KOPT-K1 (cell line): ENCODE results near the gene ABCG2.

ENCODE experiments used
- H3K27ac ChIP-seq: fragments of 200-600 bp; sonication (generic); 2 replicates; pipeline ENCODE4 v1.5.1; 2016; ENCODE audit warnings: antibody characterized with exemption, mild to moderate bottlenecking, low read depth, low read length; ENCODE audit not compliant: poor library complexity, severe bottlenecking
- H3K36me3 ChIP-seq: fragments of 200-600 bp; sonication (generic); 2 replicates; pipeline ENCODE4 v1.5.1; 2017; ENCODE audit warnings: antibody characterized with exemption, mild to moderate bottlenecking, low read length, moderate library complexity; ENCODE audit not compliant: insufficient read depth
- H3K9me3 ChIP-seq: fragments of 200-600 bp; sonication (generic); 2 replicates; pipeline ENCODE4 v1.5.1; 2017; ENCODE audit warnings: antibody characterized with exemption, low read length, mild to moderate bottlenecking; ENCODE audit not compliant: insufficient read depth, poor library complexity, severe bottlenecking

ABCG2 gene

DNA sequence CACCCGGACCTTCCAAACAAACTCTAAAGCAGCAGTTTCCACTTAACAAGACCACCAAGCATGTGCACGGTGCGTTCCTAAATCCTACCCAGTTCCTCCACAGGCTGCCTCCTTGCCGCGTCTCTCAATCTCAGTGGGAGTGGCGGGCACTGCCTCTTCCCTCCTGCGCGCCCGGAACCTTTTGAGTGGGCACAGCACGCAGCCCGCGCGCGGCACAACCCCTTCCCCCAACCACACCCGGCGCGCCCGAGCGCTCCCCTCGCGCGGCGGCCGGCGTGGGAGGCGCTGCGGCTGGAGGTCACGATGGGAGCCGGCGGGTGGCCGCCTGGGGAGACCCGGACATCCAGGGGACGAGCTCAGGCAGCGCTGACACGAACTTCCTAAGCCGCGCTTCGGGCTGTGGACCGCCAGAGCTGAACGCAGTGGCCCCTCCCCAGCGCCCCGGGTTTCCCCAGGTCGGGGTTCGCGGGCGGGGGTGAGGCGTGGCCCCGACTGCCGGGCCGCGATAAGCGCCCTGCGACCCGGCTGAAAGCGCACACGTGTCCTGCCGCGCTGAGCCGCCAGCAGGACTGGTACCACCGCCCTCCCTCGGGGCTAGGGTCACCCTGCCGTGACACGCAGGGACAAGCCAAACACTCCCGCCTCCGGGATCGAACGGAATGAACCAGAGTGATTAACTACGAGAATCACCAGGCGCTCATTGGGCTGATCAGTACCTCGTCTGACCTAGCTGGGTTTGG, at the start of gene ABCG2:
ABCG2 (minus strand) TSS at position 151 of the 740 bp plus-strand sequence. CDS start 18,644 bp downstream, outside the sequence.
- Histone ChIP-seq H3K36me3 (no peaks in the 10 kb centered on the region), H3K27ac (no peak within 1 kb of the TSS), H3K9me3 (peaks cover 13% of the 10 kb centered on the region)

DNA sequence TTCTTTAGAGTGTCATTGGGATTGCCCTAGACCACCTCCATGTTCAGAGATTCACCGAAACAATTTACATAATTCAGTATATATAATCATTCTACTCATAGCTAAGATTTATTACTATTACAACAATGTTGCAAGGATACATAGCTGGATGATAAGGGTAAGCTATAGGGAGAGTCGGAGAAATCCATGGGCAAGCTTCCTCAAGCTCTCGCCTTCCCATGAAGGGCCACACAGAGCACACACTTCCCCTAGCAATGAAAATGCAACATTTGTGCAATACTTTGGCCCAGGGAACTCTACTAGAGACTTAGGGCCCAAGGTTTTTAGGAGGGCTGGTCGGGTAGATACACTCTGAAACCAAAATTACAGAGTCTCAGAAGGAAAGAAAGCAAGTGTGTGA, 49.7 kb upstream of the ABCG2 start:
- H3K27ac ChIP-seq = no peak overlapping the region
- no peaks in the 10 kb centered on the region for H3K9me3 ChIP-seq
- no peaks in the 10 kb centered on the region for H3K36me3 ChIP-seq

DNA sequence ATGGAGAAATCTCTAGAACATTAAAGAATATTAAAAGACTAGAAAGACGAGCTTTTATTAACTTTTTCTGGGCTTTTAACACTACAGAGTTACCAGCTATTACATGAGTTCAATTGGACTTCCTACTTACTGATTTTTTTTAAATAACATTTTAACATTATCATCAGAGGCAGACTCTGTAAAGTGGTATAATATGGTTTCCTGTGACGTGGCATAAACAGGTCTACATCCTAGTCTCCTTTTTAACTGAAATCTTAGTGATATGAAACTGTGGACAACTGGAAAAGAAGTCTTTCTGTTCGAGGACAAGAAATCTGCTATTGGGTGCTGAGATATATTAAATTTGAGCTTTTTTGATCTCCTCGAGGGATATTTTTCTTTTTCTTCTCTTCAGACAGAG, 48.7 kb upstream of the ABCG2 start:
- Histone ChIP-seq H3K9me3 (no peaks in the 10 kb centered on the region), H3K27ac (no peak overlapping the region), H3K36me3 (no peaks in the 10 kb centered on the region)

DNA sequence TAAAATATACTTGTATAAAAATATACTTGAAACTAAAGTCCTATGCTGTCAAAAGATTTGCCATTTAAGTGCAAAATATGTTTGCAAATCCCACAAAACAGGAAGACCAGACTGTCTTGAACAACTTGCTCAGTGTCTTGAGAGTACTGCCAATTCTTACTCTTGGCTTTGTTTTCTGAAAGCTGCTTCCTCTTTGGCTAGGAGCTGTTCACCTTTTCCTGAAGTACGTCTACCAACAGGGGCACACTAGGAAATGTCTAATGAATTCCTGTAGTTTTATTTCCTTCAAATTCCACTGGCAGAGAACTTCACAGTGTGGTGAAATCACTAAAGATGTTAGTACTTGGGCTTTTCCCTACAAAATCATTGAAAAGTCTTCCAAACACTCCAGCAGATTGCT, 46.4 kb upstream of the ABCG2 start:
- Histone ChIP-seq H3K9me3 (no peaks in the 10 kb centered on the region), H3K36me3 (no peaks in the 10 kb centered on the region), H3K27ac (no peak overlapping the region)

DNA sequence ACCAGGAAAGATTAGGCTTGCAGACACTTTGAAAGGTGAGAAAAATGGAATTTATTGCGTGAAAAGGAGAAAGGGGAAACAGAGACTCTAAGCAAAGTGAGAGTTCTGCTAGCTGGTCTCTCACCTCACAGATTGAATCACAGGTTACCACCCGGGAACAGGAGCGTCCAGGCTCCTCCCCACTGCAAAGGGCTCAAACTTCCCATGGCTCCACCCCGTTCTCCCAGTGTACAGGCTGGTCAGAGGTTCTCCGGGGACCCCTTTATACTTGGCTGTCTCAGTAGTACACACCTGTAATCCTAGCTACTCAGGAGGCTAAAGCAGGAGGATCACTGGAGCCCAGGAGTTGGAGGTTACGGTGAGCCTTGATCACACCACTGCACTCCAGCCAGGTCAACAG, 44.0 kb upstream of the ABCG2 start:
- H3K36me3 ChIP-seq = no peaks in the 10 kb centered on the region
- H3K9me3 ChIP-seq = no peaks in the 10 kb centered on the region
- no peak overlapping the region for H3K27ac ChIP-seq

DNA sequence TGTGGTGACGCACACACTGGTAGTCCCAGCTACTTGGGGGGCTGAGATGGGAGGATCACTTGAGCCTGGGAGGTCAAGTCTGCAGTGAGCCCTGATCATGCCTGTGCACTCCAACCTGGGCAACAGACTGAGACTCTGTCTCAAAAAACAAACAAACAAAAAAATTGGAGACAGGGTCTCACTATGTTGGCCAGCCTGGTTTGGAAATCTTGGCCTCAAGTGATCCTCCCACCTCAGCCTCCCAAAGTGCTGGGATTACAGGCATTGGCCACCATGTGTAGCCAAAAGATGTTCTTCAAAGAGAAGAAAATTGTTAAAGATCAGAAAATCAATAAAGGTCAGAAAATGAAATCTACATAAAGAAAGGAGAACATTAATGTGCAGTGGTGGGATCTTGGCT, 41.7 kb upstream of the ABCG2 start:
- Histone ChIP-seq H3K9me3 (no peaks in the 10 kb centered on the region), H3K36me3 (no peaks in the 10 kb centered on the region), H3K27ac (no peak overlapping the region)

DNA sequence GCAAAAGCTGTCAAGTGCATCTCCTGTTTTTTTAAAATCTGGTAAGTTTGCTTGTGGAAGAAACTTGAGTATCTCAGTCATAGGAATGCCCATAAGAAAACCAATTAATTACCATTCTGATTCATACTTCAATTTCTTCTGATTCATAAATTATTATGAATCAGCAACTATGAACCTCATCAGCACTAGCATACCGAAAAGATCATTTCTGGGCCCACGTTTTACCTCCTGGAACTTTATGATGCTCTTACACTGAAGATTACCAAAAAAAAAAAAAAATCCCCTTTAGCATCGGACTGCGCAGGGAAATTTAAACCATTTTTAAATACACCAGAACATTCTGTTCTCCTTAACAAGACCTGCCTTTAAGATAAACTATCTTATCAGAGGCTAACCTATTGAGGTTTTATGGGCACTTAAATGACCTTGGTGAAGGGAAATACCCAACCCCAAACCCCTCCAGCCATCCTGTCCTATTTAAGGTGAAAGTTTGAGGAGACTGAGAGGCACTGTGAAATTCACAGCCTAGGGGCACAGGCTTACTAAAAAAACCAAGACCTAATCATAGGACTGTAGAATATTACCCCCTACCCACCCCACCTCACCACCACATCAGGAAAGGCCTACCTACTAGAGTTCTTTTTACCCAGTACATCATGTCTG, 38.2 kb upstream of the ABCG2 start:
- no peaks in the 10 kb centered on the region for H3K36me3 ChIP-seq
- H3K27ac ChIP-seq = no peak overlapping the region
- no peaks in the 10 kb centered on the region for H3K9me3 ChIP-seq

DNA sequence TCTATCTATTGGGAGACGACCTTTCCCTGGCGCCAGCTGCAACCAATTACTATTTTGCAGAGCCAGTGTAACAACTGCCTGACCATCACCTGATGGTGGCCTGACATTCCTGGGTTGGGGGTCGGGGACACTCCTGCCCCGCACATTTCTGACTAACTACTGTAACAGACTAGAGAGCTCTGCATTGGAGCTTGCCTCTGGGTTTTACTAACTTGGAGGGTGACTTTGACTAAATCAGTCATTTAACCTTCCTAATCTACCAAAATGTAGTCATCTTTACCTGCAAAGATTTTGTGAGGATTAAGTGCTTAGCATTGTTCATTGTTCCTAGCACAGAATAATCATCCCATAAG, 37.5 kb upstream of the ABCG2 start:
- Histone ChIP-seq H3K36me3 (no peaks in the 10 kb centered on the region), H3K9me3 (no peaks in the 10 kb centered on the region), H3K27ac (no peak overlapping the region)

DNA sequence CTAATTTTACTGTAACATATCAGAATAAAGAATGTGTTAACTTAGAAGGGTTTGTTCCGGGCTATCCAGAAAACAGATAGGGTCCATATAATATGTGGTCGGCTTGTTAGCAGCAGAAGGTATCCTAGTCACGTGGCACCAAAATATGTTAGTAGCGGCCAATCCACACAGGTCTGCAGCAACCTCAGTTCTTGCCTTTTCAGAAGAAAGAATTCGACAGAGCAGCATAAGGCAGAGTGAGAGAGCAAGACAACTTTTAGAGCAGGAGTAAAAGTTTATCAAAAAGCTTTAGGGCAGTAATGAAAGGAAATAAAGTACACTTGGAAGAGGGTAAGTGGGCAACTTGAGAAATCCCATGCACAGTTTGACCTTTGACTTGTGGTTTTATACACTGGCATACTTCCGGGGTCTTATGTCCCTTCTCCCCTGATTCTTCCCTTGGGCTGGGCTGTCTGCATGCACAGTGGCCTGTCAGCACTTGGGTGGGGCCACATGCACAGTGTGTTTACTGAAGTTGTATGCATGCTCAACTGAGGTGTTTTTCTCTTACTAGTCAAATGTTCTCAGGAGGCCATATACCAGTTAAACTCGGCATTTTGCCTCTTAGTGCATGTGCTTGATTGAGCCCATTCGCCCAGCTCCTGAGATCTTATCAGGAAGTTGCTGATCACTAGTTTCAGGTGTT, 37.0 kb upstream of the ABCG2 start:
- no peaks in the 10 kb centered on the region for H3K36me3 ChIP-seq
- H3K27ac ChIP-seq = no peak overlapping the region
- H3K9me3 ChIP-seq = no peaks in the 10 kb centered on the region

DNA sequence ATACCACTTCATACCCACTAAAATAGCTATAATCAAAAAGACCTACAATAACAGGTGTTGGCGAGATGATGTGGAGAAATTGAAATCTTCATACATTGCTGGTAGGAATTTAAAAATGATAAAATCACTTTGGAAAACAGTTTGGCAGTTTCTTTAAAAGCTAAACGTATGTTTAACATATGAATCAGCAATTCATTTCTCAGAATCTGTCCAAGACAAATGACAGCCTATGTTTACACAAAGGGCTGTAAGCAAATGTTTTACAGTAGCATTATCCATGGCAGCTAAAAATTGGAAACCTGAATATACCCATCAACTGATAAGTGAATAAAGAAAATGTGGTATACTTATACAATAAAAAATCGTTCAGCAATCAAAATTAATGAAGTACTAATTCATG, 33.0 kb upstream of the ABCG2 start:
- H3K36me3 ChIP-seq = no peaks in the 10 kb centered on the region
- no peaks in the 10 kb centered on the region for H3K9me3 ChIP-seq
- no peak overlapping the region for H3K27ac ChIP-seq

DNA sequence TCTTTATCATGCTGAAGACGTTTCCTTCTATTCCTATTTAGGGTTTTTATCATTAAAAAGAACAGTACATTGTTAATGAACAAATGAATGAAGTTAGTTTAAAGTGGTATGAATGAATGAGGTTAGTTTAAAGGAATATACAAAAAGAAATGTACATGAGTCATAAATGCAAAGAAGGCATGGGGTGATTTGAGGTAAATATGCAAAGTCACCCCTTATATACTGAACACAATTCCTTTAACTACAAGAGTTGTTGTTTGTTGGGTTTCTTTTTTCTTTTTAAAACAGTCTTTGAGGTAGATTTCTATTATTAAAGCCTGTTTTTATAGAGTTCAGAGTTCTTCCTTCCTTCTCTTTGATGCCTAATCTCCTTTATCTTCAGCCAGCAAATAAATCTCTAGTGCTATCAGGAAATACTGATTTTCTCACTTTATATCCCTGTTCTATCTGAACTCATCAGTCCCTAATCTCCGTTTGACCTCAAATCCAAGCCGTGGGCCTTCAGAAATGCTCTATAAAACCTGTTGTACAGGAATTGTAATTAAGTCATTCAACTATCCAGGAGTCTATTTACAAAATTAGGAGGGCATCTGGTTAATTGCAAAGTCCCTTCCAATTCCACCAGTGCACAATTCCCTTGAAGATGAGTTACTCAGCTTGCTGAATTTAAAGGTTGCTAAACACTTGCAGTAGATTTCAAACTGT, 31.6 kb upstream of the ABCG2 start:
- no peaks in the 10 kb centered on the region for H3K36me3 ChIP-seq
- no peak overlapping the region for H3K27ac ChIP-seq
- H3K9me3 ChIP-seq = no peaks in the 10 kb centered on the region

DNA sequence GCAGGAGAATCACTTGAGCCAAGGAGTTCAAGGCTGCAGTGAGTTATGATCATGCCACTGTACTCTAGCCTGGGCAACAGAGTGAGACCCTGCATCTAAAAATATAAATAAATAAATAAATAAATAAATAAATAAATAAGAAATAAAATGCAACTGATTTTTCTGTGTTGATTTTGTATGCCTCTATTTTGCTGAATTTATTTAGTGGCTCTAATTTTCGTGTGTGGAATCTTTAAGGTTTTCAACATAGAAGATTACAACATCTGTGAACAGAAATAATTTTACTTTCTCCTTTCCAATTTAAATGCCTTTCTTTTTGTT, 30.9 kb upstream of the ABCG2 start:
- Histone ChIP-seq H3K27ac (no peak overlapping the region), H3K36me3 (no peaks in the 10 kb centered on the region), H3K9me3 (no peaks in the 10 kb centered on the region)

DNA sequence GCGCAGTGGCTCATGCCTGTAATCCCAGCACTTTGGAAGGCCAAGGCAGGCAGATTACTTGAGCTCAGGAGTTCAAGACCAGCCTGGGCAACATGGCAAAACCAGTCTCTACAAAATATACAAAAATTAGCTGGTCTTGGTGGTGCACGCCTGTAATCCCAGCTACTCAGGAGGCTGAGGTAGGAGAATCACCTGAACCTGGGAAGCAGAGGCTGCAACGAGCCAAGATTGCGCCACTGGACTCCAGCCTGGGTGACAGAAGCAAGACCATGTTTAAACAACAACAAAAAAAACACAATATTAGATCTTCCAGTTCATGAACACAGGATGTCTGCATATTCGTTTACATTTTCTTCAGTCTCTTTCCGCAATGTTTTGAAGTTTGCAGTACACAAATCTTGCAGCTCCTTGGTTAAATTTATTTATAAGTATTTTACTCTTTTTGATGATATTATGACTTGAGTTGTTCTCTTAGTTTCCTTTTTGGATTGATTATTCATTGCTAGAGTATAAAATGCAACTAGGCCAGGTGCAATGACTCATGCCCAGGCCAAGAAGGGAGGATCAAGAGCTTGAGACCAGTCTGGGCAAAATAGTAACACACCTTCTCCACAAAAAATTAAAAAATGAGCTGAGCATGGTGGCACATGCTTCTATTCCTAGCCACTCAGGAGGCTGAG, 30.4 kb upstream of the ABCG2 start:
- Histone ChIP-seq H3K36me3 (no peaks in the 10 kb centered on the region), H3K27ac (no peak overlapping the region), H3K9me3 (no peaks in the 10 kb centered on the region)

DNA sequence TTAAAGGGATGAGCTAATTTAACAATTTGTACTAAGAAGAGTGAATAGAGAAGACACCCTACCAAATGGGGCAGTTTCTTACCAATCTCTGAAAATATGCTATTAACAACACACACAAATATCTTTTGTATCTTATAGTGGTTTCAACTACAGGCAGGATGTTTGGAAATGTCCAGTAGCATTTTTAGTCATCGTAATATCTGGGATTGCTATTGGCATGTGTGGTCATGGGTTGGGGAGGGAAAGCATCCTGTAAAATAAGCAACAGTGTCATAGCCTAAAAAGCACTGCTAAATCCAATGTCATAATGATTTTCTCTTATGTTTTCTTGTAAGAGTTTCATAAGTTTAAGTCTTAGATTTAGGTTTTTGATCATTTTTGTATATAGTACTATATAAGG, 29.3 kb upstream of the ABCG2 start:
- H3K9me3 ChIP-seq = no peaks in the 10 kb centered on the region
- no peaks in the 10 kb centered on the region for H3K36me3 ChIP-seq
- H3K27ac ChIP-seq = no peak overlapping the region

DNA sequence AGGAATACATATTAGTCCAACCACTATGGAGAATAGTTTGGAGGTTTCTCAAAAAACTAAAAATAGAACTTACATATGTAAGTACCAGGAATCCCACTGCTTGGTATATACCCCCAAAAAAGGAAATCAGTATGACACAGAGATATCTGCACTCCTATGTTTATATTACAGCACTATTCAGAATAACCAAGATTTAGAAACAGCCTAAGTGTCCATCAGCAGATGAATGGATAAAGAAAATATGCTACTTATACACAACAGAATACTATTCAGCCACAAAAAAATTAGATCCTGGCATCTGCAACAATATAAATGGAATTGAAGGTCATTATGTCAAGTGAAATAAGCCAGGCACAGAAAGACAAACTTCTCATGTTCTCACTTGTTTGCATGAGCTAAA, 27.5 kb upstream of the ABCG2 start:
- Histone ChIP-seq H3K27ac (no peak overlapping the region), H3K9me3 (no peaks in the 10 kb centered on the region), H3K36me3 (no peaks in the 10 kb centered on the region)
